ENCODE data around the gene TGFBR1. TPM values are rescaled to one million over a fixed set of nuclear protein-coding genes. Genes with fewer than 3 reads are reported as not detected.

Gene TGFBR1
- polyA plus RNA-seq, 1 donor from 2014 or later, result 78.0 TPM

- peak overlapping the region; percentile 34 for H3K27ac ChIP-seq (ENCODE audit: low read length)
- H3K4me2 ChIP-seq (ENCODE audit: low read length), result peak overlapping the region; percentile 35
- no peaks in the 10 kb centered on the region for H3K9me2 ChIP-seq (ENCODE audit: insufficient read depth, low read length)
These were observed 67.5 kb downstream of the TGFBR1 start for GRCh38 chr9:99172124-99173091.

GRCh38 chr9:99173570-99174504, 68.9 kb downstream of the TGFBR1 start:
- H3K79me2 ChIP-seq (replicated peaks; ENCODE audit: insufficient read depth, low read length), result no peaks in the 10 kb centered on the region
- H3F3A ChIP-seq (ENCODE audit: insufficient read depth, low read length, poor library complexity, severe bottlenecking), result no peaks in the 10 kb centered on the region
- H4K20me1 ChIP-seq (ENCODE audit: insufficient read depth), result no peaks in the 10 kb centered on the region
- H3K9ac ChIP-seq (ENCODE audit: low read length), result no peak overlapping the region
- H3K27me3 ChIP-seq (ENCODE audit: insufficient read depth, low read depth, low read length), result no peaks in the 10 kb centered on the region
- H3K4me3 ChIP-seq (ENCODE audit: low read length), result no peak overlapping the region
- TF ChIP-seq RAD21 (conservative IDR thresholded peaks at IDR 0.05), result no peak
- TF ChIP-seq REST (IDR thresholded peaks at IDR 0.05; ENCODE audit: borderline replicate concordance), result no peak
- TF ChIP-seq EP300 (conservative IDR thresholded peaks at IDR 0.05; ENCODE audit: poor library complexity, severe bottlenecking), result no peak
- TF ChIP-seq SMC3 (conservative IDR thresholded peaks at IDR 0.05; ENCODE audit: poor library complexity), result no peak
- H3K4me2 ChIP-seq (ENCODE audit: low read length), result no peak overlapping the region
- H3K9me2 ChIP-seq (ENCODE audit: insufficient read depth, low read length), result no peaks in the 10 kb centered on the region
- no peaks in the 10 kb centered on the region for H3K36me3 ChIP-seq (ENCODE audit: insufficient read depth, low read length)
- no peaks in the 10 kb centered on the region for H3K9me3 ChIP-seq (ENCODE audit: low read length)
- H3K27ac ChIP-seq (ENCODE audit: low read length), result no peak overlapping the region
- H2AFZ ChIP-seq (ENCODE audit: low read depth, low read length), result no peak overlapping the region

More at GRCh38 chr9:99172124-99173091, 67.5 kb downstream of the TGFBR1 start:
- TF ChIP-seq POLR2AphosphoS5 (IDR thresholded peaks at IDR 0.05) (peak; percentile 32), CTCF (IDR thresholded peaks at IDR 0.05; ENCODE audit: poor library complexity, severe bottlenecking) (no peak), MXI1 (conservative IDR thresholded peaks at IDR 0.05; ENCODE audit: poor library complexity, severe bottlenecking) (peak; percentile 12)
- Histone ChIP-seq H3K4me3 (ENCODE audit: low read length) (peak overlapping the region; percentile 15), H3K9me3 (ENCODE audit: low read length) (no peaks in the 10 kb centered on the region), H4K20me1 (ENCODE audit: insufficient read depth) (no peaks in the 10 kb centered on the region), H3K36me3 (ENCODE audit: insufficient read depth, low read length) (no peaks in the 10 kb centered on the region), H2AFZ (ENCODE audit: low read depth, low read length) (no peak overlapping the region), H3K79me2 (replicated peaks; ENCODE audit: insufficient read depth, low read length) (no peaks in the 10 kb centered on the region), H3F3A (ENCODE audit: insufficient read depth, low read length, poor library complexity, severe bottlenecking) (no peaks in the 10 kb centered on the region), H3K9ac (ENCODE audit: low read length) (no peak overlapping the region), H3K27me3 (ENCODE audit: insufficient read depth, low read depth, low read length) (no peaks in the 10 kb centered on the region)

Data from neural cell (in vitro differentiated cells).